ENCODE results near the gene MPL.
"Not testable (repeated sequence)": the region's sequence is repeated elsewhere in the genome, so short reads cannot be mapped to it uniquely, and the experiment has no call there.

The MPL gene

GRCh38 chr1:43358121-43358745 lies 20.6 kb downstream of the MPL start:
- DNase-seq, result peak; percentile 17

GRCh38 chr1:43358746-43359693 lies 21.4 kb downstream of the MPL start, which contains the start of gene CDC20:
Gene CDC20 (plus strand): TSS chr1:43358981. CDS start chr1:43359216, 235 bp downstream.
- peak; percentile 98 for DNase-seq

- no peak for DNase-seq
Observed at GRCh38 chr1:43359696-43360095, 22.1 kb downstream of the MPL start.

- no peak for DNase-seq
Observed at GRCh38 chr1:43360616-43361015, 23.0 kb downstream of the MPL start.

GRCh38 chr1:43363283-43363934 lies 25.8 kb downstream of the MPL start:
- no peak for DNase-seq

GRCh38 chr1:43363935-43364525 lies 26.4 kb downstream of the MPL start:
- no peak for DNase-seq

GRCh38 chr1:43365678-43366077 lies 28.1 kb downstream of the MPL start:
- DNase-seq, result no peak

GRCh38 chr1:43366179-43366578 lies 28.6 kb downstream of the MPL start:
- DNase-seq, result peak; percentile 7

- no peak for DNase-seq
Observed at GRCh38 chr1:43366601-43367025, 29.0 kb downstream of the MPL start.

- peak; percentile 36 for DNase-seq
Observed at GRCh38 chr1:43367026-43367903, 29.6 kb downstream of the MPL start.

GRCh38 chr1:43367904-43368645 lies 30.5 kb downstream of the MPL start, which contains the start of gene ELOVL1:
Gene ELOVL1 (minus strand): TSS chr1:43368011. CDS start chr1:43365609, 2,402 bp downstream.
- peak; percentile 93 for DNase-seq

GRCh38 chr1:43368646-43369020 lies 31.0 kb downstream of the MPL start:
- DNase-seq, result peak; percentile 6

GRCh38 chr1:43369779-43370178 lies 32.2 kb downstream of the MPL start:
- DNase-seq, result not testable (repeated sequence)

GRCh38 chr1:43370564-43370963 lies 32.9 kb downstream of the MPL start:
- DNase-seq, result no peak

- no peak for DNase-seq
Observed at GRCh38 chr1:43372172-43372571, 34.6 kb downstream of the MPL start.

GRCh38 chr1:43373066-43373940 lies 35.7 kb downstream of the MPL start:
- DNase-seq, result no peak

GRCh38 chr1:43376723-43377235 lies 39.2 kb downstream of the MPL start:
- DNase-seq, result no peak

GRCh38 chr1:43377831-43378230 lies 40.2 kb downstream of the MPL start:
- no peak for DNase-seq

- no peak for DNase-seq
Observed at GRCh38 chr1:43379476-43379875, 41.9 kb downstream of the MPL start.

GRCh38 chr1:43381612-43382011 lies 44.0 kb downstream of the MPL start:
- no peak for DNase-seq

Measured in CD4-positive, alpha-beta T cell treated with Interleukin-6 for 4 hours (primary cell).